Breast epithelium (tissue), 3 donors: ENCODE measurements around the gene ZFR2.

Source experiments
- POLR2A ChIP-seq: fragments of 450-650 bp; IDR thresholded peaks from one replicate; pipeline ENCODE4 v1.6.1; 2016; ENCODE audit warnings: antibody characterized with exemption, mild to moderate bottlenecking, moderate library complexity
- POLR2AphosphoS5 ChIP-seq, 3 donors: sonication (generic); formaldehyde crosslinking; IDR thresholded peaks; one replicate each; pipeline ENCODE4 v1.6.1; 2017; ENCODE audit warnings: antibody characterized with exemption in 3 of 3
- TF ChIP-seq, protein P1 (sequence below), 3 donors: fragments of 450-650 bp; IDR thresholded peaks; one replicate each; pipeline ENCODE4 v1.5.1; 2016 to 2017; ENCODE audit warnings: antibody characterized with exemption in 3 of 3, mild to moderate bottlenecking in 3 of 3, moderate library complexity in 3 of 3

DNA sequence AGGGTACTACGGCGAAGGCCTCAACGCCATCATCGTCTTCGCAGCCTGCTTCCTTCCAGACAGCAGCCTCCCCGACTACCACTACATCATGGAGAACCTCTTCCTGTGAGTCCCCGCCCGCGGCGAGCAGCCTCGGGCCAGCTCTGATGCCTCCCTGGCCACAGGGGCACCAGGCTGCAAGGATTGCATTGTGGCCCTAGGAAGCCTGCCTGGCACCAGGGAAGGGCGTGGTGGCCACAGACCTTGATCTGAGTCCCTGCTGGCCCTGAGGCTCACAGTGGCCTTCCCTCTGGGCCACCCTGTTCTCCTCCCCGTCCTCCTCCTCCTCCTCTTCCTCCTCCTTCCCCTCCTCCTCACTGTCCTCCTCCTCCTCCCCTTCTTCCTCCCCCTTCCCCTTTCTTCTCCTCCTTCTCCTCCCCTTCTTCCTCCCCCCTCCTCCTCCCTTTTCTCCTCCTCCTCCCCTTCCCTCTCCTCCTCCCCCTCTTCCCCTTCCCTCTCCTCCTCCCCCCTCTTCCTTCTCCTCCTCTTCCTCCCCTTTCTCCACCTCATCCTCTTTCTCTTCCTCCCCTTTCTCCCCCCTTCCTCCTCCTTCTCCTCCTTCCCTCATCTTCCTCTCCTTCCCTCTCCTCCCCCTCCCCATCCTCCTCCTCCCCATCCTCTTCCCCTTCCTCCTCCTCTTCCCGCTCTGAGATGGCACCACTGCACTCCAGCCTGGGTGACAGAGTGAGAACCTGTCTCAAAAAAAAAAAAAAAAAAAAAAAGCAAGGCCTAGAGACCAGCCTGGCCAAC lies 39.6 kb upstream of the ZFR2 start:
- TF ChIP-seq, protein P1, sequence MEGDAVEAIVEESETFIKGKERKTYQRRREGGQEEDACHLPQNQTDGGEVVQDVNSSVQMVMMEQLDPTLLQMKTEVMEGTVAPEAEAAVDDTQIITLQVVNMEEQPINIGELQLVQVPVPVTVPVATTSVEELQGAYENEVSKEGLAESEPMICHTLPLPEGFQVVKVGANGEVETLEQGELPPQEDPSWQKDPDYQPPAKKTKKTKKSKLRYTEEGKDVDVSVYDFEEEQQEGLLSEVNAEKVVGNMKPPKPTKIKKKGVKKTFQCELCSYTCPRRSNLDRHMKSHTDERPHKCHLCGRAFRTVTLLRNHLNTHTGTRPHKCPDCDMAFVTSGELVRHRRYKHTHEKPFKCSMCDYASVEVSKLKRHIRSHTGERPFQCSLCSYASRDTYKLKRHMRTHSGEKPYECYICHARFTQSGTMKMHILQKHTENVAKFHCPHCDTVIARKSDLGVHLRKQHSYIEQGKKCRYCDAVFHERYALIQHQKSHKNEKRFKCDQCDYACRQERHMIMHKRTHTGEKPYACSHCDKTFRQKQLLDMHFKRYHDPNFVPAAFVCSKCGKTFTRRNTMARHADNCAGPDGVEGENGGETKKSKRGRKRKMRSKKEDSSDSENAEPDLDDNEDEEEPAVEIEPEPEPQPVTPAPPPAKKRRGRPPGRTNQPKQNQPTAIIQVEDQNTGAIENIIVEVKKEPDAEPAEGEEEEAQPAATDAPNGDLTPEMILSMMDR (IDR thresholded peaks at IDR 0.05): no peak
- no peak for TF ChIP-seq POLR2A
- no peak for TF ChIP-seq POLR2AphosphoS5 (IDR thresholded peaks at IDR 0.05)
